Transverse colon (tissue), 4 donors: Measurements from ENCODE around the gene PARP12.

Source experiments
- EP300 ChIP-seq: sonication (generic); formaldehyde crosslinking; IDR thresholded peaks from one replicate; pipeline ENCODE4 v1.6.1; 2017; ENCODE audit warnings: antibody characterized with exemption, low read depth
- POLR2A ChIP-seq: fragments of 450-650 bp; IDR thresholded peaks from one replicate; pipeline ENCODE4 v1.6.1; 2016; ENCODE audit warnings: antibody characterized with exemption, mild to moderate bottlenecking, moderate library complexity
- POLR2AphosphoS5 ChIP-seq, 3 donors: sonication (generic); formaldehyde crosslinking; IDR thresholded peaks; one replicate each; pipeline ENCODE4 v1.6.1; 2016; ENCODE audit warnings: antibody characterized with exemption in 3 of 3
- TF ChIP-seq, protein P1 (sequence below), 5 experiments: fragments of 200-600 bp in 3 of 5; fragments of 450-650 bp in 2 of 5; sonication (generic) in 3 of 5; IDR thresholded peaks; 1 replicate in 2 of 5; 2 replicates in 3 of 5; pipeline ENCODE4 v1.5.1; 2016 to 2017; ENCODE audit warnings: antibody characterized with exemption in 5 of 5, inconsistent platforms in 3 of 5, mild to moderate bottlenecking in 2 of 5, moderate library complexity in 1 of 5

GRCh38 chr7:140000666-140001268 lies 62.0 kb downstream of the PARP12 start:
- TF ChIP-seq, protein P1, sequence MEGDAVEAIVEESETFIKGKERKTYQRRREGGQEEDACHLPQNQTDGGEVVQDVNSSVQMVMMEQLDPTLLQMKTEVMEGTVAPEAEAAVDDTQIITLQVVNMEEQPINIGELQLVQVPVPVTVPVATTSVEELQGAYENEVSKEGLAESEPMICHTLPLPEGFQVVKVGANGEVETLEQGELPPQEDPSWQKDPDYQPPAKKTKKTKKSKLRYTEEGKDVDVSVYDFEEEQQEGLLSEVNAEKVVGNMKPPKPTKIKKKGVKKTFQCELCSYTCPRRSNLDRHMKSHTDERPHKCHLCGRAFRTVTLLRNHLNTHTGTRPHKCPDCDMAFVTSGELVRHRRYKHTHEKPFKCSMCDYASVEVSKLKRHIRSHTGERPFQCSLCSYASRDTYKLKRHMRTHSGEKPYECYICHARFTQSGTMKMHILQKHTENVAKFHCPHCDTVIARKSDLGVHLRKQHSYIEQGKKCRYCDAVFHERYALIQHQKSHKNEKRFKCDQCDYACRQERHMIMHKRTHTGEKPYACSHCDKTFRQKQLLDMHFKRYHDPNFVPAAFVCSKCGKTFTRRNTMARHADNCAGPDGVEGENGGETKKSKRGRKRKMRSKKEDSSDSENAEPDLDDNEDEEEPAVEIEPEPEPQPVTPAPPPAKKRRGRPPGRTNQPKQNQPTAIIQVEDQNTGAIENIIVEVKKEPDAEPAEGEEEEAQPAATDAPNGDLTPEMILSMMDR (IDR thresholded peaks at IDR 0.05): no peak
- TF ChIP-seq POLR2AphosphoS5 (IDR thresholded peaks at IDR 0.05) (no peak), POLR2A (no peak), EP300 (no peak)
